SW480 (cell line): ENCODE data around the gene FBXO24.

Source experiments
- DNase-seq: peaks from one replicate; pipeline ENCODE4 v3.0.0-alpha.2; 2016; ENCODE audit warnings: low spot score

FBXO24 gene

DNA sequence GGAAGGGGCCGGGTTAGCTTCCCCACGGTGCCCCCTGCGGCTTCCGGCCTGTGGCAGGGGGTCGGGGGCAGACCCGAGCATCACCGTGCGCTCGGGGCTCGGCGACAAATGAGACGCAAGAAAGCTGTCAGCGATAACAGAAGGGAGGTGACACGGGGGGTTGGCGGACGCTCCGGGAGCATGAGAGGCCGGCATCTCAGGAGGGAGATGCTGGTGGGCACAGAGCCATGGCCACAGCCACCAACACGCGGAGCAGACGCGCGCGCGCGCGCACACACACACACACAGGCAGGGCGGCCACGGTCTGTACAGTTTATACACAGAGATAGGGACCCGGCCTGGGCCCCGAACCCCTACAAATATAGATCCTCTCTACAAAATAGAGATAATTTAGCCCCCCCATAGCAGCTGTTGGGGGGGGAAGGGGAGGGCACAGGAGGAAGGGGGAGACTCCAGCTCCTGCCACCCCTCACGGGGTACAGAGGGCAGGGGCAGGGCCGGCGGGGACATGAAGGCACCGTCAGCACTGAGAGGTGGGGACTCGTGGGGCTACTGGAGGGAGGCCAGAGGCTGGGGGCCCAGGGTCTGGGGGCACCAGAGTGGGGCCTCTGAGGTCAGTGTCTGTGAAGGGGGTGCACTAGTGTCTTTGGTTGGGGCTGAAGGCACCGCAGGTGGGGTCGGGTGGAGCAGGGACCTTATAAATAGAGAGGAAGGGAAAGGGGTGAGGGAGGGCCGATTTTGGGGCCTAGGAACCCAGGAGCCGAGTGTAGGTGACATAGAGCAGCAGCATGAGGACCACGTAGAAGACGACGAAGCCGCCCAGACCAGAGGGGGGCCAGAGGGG, 11.5 kb upstream of the FBXO24 start:
- no peak for DNase-seq

DNA sequence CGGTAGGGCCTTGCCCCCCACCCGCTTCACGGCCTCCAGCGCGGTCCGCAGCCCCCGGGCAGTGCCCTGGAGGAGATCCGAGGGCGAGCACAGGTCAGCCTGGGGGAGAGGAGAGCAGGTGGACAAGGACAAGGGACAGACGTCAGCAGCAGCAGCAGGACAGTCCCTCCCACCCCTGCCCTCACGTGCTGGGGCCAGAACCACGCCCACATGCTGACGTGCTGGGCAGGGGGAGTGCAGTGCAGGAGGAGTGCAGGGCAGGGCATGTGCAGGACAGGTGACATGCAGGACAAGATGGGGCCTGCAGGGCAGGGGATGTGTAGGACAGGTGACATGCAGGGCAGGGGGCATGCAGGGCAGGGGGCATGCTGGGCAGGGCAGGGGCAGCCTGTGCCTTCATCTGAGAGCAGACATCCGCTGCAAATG, 10.9 kb upstream of the FBXO24 start:
- DNase-seq: no peak

GRCh38 chr7:100575746-100576383, 10.3 kb upstream of the FBXO24 start:
- no peak for DNase-seq

- DNase-seq: no peak
Observed at GRCh38 chr7:100576384-100576993, 9.6 kb upstream of the FBXO24 start.

DNA sequence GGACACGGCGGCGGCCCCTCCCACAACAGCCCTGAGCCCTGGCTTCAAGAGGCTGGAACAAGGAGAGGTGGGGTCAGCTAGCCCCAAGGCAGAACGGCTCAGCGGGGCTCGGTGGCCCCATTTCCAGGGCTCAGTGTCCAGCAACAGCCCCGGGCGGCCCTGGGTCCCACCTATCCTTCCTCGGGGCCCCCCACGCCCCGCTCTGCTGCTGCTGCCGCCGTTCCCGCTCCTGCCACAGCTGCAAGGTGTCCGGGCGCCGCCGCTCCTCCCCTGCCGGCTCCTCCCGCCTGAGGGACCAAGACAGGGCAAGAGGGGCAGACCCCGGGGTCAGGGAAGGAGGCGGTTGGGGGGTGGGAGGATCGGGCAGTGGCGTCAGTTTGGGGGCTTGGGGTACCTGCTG, 9.0 kb upstream of the FBXO24 start:
- no peak for DNase-seq

- no peak for DNase-seq
Observed at GRCh38 chr7:100577507-100577906, 8.6 kb upstream of the FBXO24 start.

DNA sequence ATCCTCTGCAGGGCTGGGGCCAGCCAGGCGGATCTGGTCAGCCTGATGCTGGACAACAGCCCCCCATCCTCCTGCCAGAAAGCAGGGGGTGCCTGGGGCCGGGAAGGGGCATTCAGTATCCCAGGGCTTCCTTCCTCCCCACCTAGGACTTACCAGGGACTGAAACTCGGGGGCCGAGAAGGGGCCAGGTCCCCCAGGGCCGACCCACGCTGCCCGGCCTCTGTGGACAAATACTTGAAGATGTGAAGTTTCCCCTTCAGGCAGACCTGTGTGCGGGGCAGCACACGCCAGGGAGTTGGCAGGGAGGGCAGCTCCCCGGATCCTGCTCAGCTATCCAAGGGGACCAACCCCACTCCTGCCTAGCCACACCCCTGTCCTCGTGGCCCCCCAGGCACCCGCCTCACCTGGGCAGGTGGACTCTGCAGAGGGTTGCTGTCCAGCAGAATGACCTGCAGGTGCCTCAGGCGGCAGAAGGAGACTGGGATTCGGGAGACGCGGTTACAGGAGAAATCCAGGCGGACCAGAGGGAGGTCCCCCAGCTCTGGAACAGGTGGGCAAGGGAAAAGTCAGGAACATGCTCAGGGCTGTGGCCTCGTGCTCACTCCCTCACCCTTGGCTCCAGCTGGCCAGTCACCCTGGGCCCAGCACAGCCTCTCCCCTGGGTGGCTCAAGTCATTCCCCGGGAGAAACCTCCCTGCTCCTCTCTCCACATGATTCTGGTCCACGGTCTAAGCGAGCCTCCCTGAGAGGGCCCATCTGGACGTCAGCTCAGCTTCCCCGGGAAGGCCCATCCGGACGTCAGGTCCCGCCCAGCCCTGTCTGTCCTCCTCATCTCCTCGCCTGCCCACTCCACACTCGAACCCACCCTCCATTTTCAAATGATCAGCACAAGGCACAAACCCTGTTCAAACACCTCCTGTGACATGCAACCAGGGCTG, 7.6 kb upstream of the FBXO24 start:
- no peak for DNase-seq

- DNase-seq: no peak
Observed at GRCh38 chr7:100580466-100581283, 5.5 kb upstream of the FBXO24 start.

DNA sequence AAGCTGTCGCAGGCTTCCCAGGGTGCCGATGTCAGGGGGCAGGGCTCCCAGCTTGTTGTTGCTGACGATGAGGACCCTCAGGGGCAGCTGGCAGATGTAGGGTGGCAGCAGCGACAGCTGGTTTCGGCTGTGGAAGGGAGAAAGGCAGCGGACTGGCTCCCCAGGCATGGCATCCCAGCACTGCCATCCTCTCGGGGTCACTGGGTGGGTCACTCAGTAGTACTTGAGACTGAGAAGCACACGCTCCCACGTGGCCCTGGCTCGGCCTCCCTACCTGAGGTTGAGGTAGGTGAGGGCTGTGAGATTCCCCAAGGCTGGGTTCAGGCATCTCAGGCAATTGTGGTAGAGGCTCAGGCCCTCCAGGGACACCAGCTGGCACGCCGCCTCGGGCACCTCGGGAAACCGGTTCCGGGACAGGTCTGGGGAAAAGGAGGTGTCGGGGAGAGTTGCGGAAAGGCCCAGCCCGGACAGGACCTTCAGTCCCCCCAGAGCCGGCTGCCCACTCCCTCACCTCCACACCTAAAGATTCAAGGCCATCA, 4.0 kb upstream of the FBXO24 start:
- DNase-seq: no peak

GRCh38 chr7:100582650-100583049, 3.5 kb upstream of the FBXO24 start:
- no peak for DNase-seq

- peak; percentile 79 for DNase-seq
Observed at GRCh38 chr7:100583132-100584053, 2.7 kb upstream of the FBXO24 start.

DNA sequence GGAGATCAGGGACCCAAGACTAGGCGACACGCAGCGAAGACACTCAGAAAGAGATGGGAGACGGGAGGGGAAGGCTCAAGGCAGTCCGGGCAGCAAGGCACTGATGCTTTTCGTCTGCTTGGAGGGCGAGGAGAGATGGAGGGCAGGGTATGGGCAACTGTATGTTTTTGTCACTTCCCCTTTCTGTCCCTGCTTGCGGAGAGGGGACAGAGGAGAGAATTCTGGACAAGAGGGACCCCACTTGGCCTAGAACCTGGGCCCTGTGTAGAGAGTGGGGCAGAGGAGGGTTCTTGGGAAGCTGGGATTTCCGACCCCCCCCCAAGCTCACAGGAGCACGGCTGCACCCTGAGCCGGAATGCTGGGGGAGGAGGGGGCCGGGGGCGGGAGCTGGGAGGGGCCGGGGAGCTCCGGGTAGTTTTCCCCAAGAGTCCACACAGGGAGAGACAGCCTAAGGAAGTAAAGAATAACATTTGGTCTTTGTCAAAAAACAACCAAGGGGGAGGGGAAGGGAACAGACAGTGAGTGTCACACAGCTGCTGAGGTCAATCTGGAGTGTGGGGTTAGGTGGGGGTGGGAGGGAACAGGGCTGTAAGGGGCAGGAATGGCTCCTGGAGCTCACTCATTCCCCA, 2.0 kb upstream of the FBXO24 start:
- DNase-seq: no peak

DNA sequence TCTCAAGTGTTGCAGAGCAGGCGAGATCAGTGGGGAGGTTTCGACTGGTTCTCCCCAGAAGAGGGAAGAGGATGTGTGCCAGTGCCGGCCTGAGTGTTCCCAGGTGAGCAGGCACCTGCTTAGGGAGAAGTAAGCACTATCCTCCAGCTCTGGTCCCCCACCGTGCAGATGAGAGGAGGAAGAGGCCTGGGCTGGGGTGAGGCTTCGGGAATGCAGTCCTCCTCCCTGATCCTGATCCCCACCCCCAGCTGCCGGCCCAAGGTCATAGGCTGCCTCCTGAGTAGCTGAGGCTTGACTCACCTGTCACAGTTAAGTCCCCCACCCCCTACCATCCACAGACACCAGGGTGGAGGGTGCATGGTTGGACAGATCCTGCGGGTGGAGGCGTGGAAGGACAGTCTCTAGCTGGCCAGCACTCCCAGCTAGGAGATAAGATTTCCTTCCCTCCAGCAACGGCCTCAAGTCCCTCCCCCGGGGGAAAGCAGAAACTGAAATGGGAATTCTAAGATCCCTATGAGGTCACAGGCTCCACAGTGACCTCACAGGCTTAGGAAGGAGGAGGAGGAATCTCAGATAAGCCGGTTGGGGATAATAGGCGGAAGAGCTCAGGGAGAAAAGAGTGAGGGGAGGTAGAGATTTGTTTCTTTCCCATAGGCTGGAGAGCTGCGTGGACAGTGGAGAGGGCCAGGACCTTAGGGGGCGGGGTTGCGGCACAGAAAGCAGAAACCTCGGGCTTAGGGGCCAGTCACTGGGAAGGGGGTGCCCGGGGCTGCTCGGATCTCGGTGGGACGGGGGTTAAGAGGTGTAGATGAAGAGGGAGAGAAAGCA, 1.2 kb upstream of the FBXO24 start:
- DNase-seq: peak; percentile 83

DNA sequence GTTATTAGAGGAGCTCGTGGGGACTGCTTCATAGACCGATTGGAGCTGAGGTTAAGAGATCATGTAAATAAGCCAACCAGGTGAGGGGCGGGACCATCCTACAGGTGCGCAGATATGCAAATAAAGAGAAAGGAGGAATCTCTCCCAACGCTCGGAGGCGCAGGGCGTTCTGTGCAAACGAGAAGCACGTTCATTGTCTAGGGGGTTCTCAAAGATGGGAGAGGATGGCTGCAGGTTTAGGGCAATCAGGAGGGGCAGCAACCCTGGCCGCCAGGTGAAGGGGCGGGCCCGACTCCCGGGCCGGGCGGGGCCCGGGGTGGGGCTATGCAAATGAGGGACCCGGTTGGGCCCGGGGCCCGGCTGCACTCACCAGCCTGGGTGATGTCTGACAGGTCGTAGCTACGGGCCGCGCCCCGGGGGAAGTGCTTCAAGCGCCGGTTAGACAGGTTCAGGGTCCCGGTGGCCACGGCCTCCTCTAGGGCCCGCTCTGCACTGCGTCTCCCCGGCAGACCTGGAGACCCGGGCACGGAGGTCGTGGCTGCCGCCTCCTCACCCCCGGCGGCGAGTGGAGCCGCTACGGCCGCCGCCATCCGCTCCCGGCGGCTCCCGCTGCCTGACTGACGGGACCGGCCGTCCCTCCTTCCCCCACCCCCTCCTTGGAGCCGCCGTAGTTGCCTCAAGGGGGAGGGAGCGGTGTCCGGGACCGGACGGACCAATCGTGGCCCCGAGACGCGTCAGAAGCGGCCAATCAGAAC, 440 bp upstream of the FBXO24 start, which contains the start of gene LRCH4:
Gene LRCH4 (minus strand): TSS at position 619 of the 755 bp plus-strand sequence. CDS start 29 bp downstream, at position 590.
- peak; percentile 78 for DNase-seq

DNA sequence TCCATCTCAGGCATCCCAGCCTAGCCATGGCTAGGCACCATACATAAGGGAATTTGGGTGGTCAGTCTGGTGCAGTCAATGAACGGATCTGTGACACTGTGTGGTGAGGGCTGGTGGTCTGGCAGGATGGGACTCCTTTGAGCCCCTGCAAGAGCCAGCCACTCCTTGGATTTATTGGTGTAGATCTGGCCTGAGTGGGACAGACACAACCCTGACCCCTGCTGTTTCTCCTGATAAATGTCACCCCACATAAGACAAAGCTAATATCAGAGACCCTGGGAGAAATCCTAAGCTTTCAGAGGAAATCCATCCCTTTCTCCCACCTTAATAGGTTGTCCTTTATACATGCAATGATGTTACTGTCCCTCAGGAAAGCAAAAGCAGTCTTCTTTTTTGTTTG, 2.3 kb downstream of the FBXO24 start:
- peak; percentile 69 for DNase-seq

GRCh38 chr7:100589341-100589947, 3.3 kb downstream of the FBXO24 start:
- DNase-seq: no peak
